ENCODE measurements around the gene AGGF1. TPM values are rescaled to one million over a fixed set of nuclear protein-coding genes. Genes with fewer than 3 reads are reported as not detected.
"Not testable (repeated sequence)": the region's sequence is repeated elsewhere in the genome, so short reads cannot be mapped to it uniquely, and the experiment has no call there.

Gene AGGF1
- total and polyA plus RNA-seq, 2 experiments from 2014 or later: 32.8 to 33.7 TPM

- Histone ChIP-seq H3K4me1 (ENCODE audit: low read depth) (no peaks in the 10 kb centered on the region), H3K27ac (no peak overlapping the region), H3K9me3 (ENCODE audit: low read depth) (no peaks in the 10 kb centered on the region), H3K4me3 (no peak overlapping the region), H3K27me3 (no peaks in the 10 kb centered on the region), H3K36me3 (no peaks in the 10 kb centered on the region)
- no peak for DNase-seq (ENCODE audit: low read depth in 1 of 2, low spot score in 1 of 2)
- no peak for TF ChIP-seq CTCF (IDR thresholded peaks at IDR 0.05; ENCODE audit: low read depth, low read length)
Observed at GRCh38 chr5:77104813-77105212, 74.6 kb downstream of the AGGF1 start.

DNA sequence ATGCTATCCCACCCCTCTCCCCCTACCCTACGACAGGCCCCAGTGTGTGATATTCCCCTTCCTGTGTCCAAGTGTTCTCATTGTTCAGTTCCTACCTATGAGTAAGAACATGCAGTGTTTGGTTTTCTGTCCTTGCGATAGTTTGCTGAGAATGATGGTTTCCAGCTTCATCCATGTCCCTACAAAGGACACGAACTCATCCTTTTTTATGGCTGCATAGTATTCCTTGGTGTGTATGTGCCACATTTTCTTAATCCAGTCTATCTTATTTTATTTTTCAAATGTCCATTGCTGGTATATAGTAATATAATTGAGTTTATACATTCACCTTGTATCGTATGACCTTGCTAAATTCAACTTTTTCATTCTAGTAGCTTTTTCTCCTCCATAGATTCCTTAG lies 76.8 kb downstream of the AGGF1 start:
- not testable (repeated sequence) for H3K4me1 ChIP-seq (ENCODE audit: low read depth); H3K27ac ChIP-seq; H3K9me3 ChIP-seq (ENCODE audit: low read depth); H3K4me3 ChIP-seq; H3K36me3 ChIP-seq; DNase-seq (ENCODE audit: low read depth in 1 of 2, low spot score in 1 of 2); H3K27me3 ChIP-seq

Other genes starting within 250 kb of the AGGF1 start
- gene F2RL1, start 211.4 kb upstream of the AGGF1 start, total RNA-seq: not detected in 2 replicates
- gene F2RL1, start 211.4 kb upstream of the AGGF1 start, polyA plus RNA-seq: 0.06 TPM in 1 of 2 replicates, not detected in the other
- gene S100Z, start 180.4 kb upstream of the AGGF1 start, total RNA-seq: 0.45 TPM in 1 of 2 replicates, not detected in the other
- 1.3 and 1.6 TPM in 2 replicates for gene S100Z, start 180.4 kb upstream of the AGGF1 start, polyA plus RNA-seq
- gene CRHBP, start 77.4 kb upstream of the AGGF1 start, total RNA-seq: 13.0 and 24.6 TPM in 2 replicates
- gene CRHBP, start 77.4 kb upstream of the AGGF1 start, polyA plus RNA-seq: 6.8 and 22.1 TPM in 2 replicates
- gene ZBED3, start 56.9 kb downstream of the AGGF1 start, total RNA-seq: 2.3 and 4.3 TPM in 2 replicates
- gene ZBED3, start 56.9 kb downstream of the AGGF1 start, polyA plus RNA-seq: 21.7 and 24.8 TPM in 2 replicates
- 0.83 and 3.3 TPM in 2 replicates for gene PDE8B, start 180.3 kb downstream of the AGGF1 start, total RNA-seq
- gene PDE8B, start 180.3 kb downstream of the AGGF1 start, polyA plus RNA-seq: 0.84 and 1.4 TPM in 2 replicates